Tibial nerve (tissue), 4 donors: ENCODE data around the gene LBP. TPM values are rescaled to one million over a fixed set of nuclear protein-coding genes. Genes with fewer than 3 reads are reported as not detected.
A peak's percentile ranks its signal among the peaks of the same experiment; 100 is the strongest.

Experiments used
- DNase-seq, 2 donors: peaks; one replicate each; pipeline ENCODE4 v3.0.0-alpha.2; 2019; ENCODE audit warnings: low spot score in 2 of 2
- H3K27ac ChIP-seq, 4 donors: fragments of 200-600 bp; sonication (generic) in 3 of 4; one replicate each; pipeline ENCODE4 v1.5.1; 2017 to 2019; ENCODE audit warnings: mild to moderate bottlenecking in 1 of 4
- H3K27me3 ChIP-seq, 2 donors: fragments of 200-600 bp; sonication (generic) in 1 of 2; one replicate each; pipeline versions ENCODE4 v1.5.1 to v1.6.0; 2017 to 2019
- H3K36me3 ChIP-seq, 3 donors: fragments of 200-600 bp; sonication (generic); one replicate each; pipeline ENCODE4 v1.5.1; 2018 to 2019
- H3K4me1 ChIP-seq, 4 donors: fragments of 200-600 bp; sonication (generic) in 3 of 4; one replicate each; pipeline ENCODE4 v1.5.1; 2017 to 2019
- H3K4me3 ChIP-seq, 4 donors: fragments of 200-600 bp; sonication (generic) in 3 of 4; one replicate each; pipeline ENCODE4 v1.5.1; 2017 to 2019; ENCODE audit warnings: mild to moderate bottlenecking in 1 of 4, moderate library complexity in 1 of 4
- H3K9me3 ChIP-seq, 4 donors: fragments of 200-600 bp; sonication (generic) in 3 of 4; one replicate each; pipeline ENCODE4 v1.5.1; 2017 to 2019
- CTCF ChIP-seq, 5 experiments: fragments of 200-600 bp in 3 of 5; fragments of 450-650 bp in 2 of 5; sonication (generic) in 3 of 5; IDR thresholded peaks; one replicate each; pipeline ENCODE4 v1.5.1; 2016 to 2019; ENCODE audit warnings: antibody characterized with exemption in 5 of 5, mild to moderate bottlenecking in 3 of 5, moderate library complexity in 2 of 5
- EP300 ChIP-seq, 2 donors: sonication (generic); formaldehyde crosslinking; IDR thresholded peaks; one replicate each; pipeline ENCODE4 v1.6.1; 2017; ENCODE audit warnings: antibody characterized with exemption in 2 of 2, mild to moderate bottlenecking in 1 of 2
- POLR2A ChIP-seq, 2 donors: fragments of 450-650 bp; IDR thresholded peaks; one replicate each; pipeline ENCODE4 v1.6.1; 2017; ENCODE audit warnings: antibody characterized with exemption in 2 of 2, mild to moderate bottlenecking in 2 of 2, moderate library complexity in 2 of 2
- WGBS, 2 donors: methylation state at CpG; one replicate each; pipeline ENCODE4 v1.1.5; 2018; 5-methylcytosine and 5-hydroxymethylcytosine counted together
- total RNA-seq, 4 donors: library from RNA; depleted of rRNA; stranded (reverse); fragments of >200 nt; gene quantifications; one replicate each; pipeline ENCODE4 v1.1.0, GENCODE V29; 2016

Gene LBP
- total RNA-seq, 4 donors from 2014 or later: 2.2 to 30.0 TPM; not detected in 2

- DNase-seq: no peak
- TF ChIP-seq EP300 (IDR thresholded peaks at IDR 0.05): no peak
- TF ChIP-seq CTCF (IDR thresholded peaks at IDR 0.05): no peak
- no peak for TF ChIP-seq POLR2A (IDR thresholded peaks at IDR 0.05)
- H3K36me3 ChIP-seq: no peaks in the 10 kb centered on the region
- WGBS, 2 donors: 97% methylated on average over 3 of the region's 3 CpGs
- H3K4me3 ChIP-seq: no peak overlapping the region
- H3K9me3 ChIP-seq: no peaks in the 10 kb centered on the region
- H3K27ac ChIP-seq: no peak overlapping the region
- peaks cover 0 to 49% (median 17%) of the 10 kb centered on the region in 4 donors for H3K4me1 ChIP-seq
- no peaks in the 10 kb centered on the region for H3K27me3 ChIP-seq
These were observed 45.0 kb upstream of the LBP start for GRCh38 chr20:38301309-38301708.

GRCh38 chr20:38302786-38303185, 43.5 kb upstream of the LBP start:
- Histone ChIP-seq H3K4me3 (no peak overlapping the region), H3K9me3 (no peaks in the 10 kb centered on the region), H3K4me1 (peaks cover 0 to 45% (median 17%) of the 10 kb centered on the region in 4 donors), H3K27ac (no peak overlapping the region), H3K36me3 (no peaks in the 10 kb centered on the region), H3K27me3 (no peaks in the 10 kb centered on the region)
- no peak for DNase-seq
- no peak for TF ChIP-seq POLR2A (IDR thresholded peaks at IDR 0.05)
- TF ChIP-seq EP300 (IDR thresholded peaks at IDR 0.05): no peak
- TF ChIP-seq CTCF (IDR thresholded peaks at IDR 0.05): no peak
- 38 to 50% methylated on average over 11 of the region's 11 CpGs for WGBS, 2 donors

GRCh38 chr20:38303908-38304379, 42.3 kb upstream of the LBP start, which contains the start of gene BPI:
BPI (plus strand) TSS chr20:38304156; CDS start chr20:38304224, 68 bp downstream.
- WGBS, 2 donors: 53 to 67% methylated on average over 21 of the region's 21 CpGs
- Histone ChIP-seq H3K27ac (peak within 1 kb of the TSS in 1 of 4 donors; percentile 5), H3K4me1 (peaks cover 0 to 35% (median 12%) of the 10 kb centered on the region in 4 donors), H3K27me3 (no peaks in the 10 kb centered on the region), H3K4me3 (no peak within 1 kb of the TSS), H3K9me3 (no peaks in the 10 kb centered on the region), H3K36me3 (no peaks in the 10 kb centered on the region)
- DNase-seq: peak in 1 of 2 donors; percentile 33
- TF ChIP-seq CTCF (IDR thresholded peaks at IDR 0.05): no peak
- no peak for TF ChIP-seq POLR2A (IDR thresholded peaks at IDR 0.05)
- TF ChIP-seq EP300 (IDR thresholded peaks at IDR 0.05): peak in 1 of 2 donors; percentile 23

GRCh38 chr20:38304845-38305447, 41.3 kb upstream of the LBP start:
- DNase-seq: no peak
- Histone ChIP-seq H3K27ac (no peak overlapping the region), H3K27me3 (no peaks in the 10 kb centered on the region), H3K9me3 (no peaks in the 10 kb centered on the region), H3K4me1 (peaks cover 0 to 25% (median 5%) of the 10 kb centered on the region in 4 donors), H3K36me3 (no peaks in the 10 kb centered on the region), H3K4me3 (no peak overlapping the region)
- TF ChIP-seq CTCF (IDR thresholded peaks at IDR 0.05) (peak; percentile 24 to 49 (median 30)), EP300 (IDR thresholded peaks at IDR 0.05) (no peak), POLR2A (IDR thresholded peaks at IDR 0.05) (no peak)
- 51 to 57% methylated on average over 8 of the region's 8 CpGs for WGBS, 2 donors

GRCh38 chr20:38305541-38305940, 40.7 kb upstream of the LBP start:
- H3K36me3 ChIP-seq: no peaks in the 10 kb centered on the region
- no peaks in the 10 kb centered on the region for H3K27me3 ChIP-seq
- no peak for DNase-seq
- WGBS, 2 donors: 93 to 94% methylated on average over 4 of the region's 4 CpGs
- no peak overlapping the region for H3K27ac ChIP-seq
- no peak for TF ChIP-seq POLR2A (IDR thresholded peaks at IDR 0.05)
- TF ChIP-seq CTCF (IDR thresholded peaks at IDR 0.05): no peak
- TF ChIP-seq EP300 (IDR thresholded peaks at IDR 0.05): no peak
- H3K4me3 ChIP-seq: no peak overlapping the region
- no peaks in the 10 kb centered on the region for H3K9me3 ChIP-seq
- peaks cover 0 to 25% (median 5%) of the 10 kb centered on the region in 4 donors for H3K4me1 ChIP-seq
